GM12801 (cell line): ENCODE results near the gene SLC36A4.

Experiments used
- CTCF ChIP-seq: IDR thresholded peaks from one replicate; pipeline ENCODE4 v1.5.1; 2011; ENCODE audit warnings: control low read depth; ENCODE audit not compliant: insufficient read length; ENCODE audit errors: extremely low read depth

Gene SLC36A4

DNA sequence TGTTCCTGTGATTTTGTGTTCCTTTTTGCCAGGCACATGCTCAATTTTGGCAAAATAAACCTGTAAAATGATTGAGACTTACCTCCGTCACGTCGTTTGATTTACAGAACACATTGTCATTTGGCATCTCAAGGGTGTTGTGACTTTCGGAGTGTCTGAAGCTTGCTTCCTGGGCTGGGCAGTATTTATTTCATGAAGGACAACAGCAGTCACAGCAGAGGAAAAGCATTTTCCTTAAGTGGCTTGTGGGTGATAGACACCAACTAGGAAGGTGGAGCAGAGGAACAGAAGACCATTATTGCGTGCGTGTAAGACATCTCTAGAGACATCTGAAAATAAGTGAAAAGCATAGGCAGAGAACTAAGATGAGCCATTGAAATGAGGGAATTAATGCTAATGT is 80.2 kb downstream of the SLC36A4 start:
- no peak for TF ChIP-seq CTCF

DNA sequence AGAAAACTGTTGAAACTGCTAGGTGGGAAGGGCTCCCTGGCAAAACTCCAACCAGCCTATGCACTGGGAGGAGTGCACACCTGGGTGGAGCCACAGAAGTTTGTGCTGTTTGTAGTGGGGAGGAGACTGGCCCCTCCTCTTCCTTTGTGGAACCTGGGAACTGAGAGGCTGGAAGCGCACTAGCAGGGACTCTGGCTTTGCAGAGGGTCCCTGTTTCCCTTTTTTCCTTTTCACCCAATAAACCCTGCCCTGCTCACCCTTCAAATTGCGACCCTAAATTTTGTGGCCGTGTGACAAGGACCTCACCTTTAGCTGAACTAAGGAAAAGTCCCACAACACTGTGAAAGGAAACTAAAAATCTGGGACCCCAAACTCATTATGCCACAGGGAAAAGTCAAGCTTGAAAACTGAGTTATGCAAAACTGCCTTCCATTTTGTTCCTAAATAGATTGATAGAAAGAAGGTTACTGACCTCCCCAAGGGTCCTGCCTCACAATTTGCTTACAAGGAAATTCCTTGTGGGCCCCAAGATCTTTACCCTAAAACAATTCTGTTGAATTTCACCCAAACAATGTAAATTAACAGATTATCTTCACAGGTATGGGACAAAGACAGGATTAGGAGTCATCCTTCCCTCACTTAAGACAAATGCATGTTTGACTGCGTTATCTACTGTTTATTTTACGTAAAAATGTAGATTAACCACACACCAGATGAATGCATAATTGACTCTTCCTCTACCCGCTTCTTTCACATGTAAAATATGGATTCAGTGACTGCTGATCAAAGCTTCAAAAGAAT is 81.0 kb downstream of the SLC36A4 start:
- no peak for TF ChIP-seq CTCF

GRCh38 chr11:93114304-93114703 is 83.5 kb downstream of the SLC36A4 start:
- TF ChIP-seq CTCF = no peak

DNA sequence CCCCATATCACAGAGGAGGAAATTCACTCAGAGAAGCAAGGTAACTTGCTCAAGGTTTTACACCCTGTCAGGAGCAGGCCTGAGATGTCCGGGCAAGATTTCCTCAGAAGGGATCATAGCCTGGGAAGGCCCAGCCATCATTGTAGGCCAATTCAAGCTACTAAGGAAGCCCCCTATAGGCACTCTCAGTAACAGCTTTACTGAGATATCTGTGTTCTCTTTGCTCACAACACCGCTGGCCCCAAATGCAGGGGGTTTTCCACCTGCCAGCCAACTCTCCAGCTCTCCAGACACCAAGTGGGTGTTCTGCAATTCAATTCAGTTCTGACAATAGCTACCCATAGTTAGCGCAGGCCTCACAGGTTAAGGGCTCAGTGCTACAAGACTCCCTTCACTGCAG is 84.0 kb downstream of the SLC36A4 start:
- TF ChIP-seq CTCF = no peak

DNA sequence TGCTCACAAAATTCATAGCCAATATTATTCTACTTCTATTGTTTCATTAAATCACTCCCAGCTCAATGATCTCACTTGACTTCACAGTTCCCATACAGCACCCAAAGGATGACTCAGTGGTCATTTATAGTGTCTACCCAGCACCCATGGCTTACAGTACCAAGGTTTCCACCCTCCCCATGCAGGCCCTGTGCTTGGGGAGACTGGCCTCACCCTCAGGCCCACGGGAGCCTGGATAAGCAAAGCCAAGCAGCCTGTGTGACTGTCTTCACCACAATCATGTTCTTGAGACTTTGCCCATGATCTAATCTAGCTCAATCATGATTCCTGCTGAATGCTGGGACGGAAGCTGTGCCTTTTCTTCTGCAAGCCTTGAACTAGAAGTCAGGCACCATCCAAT is 97.6 kb downstream of the SLC36A4 start:
- TF ChIP-seq CTCF = no peak

- TF ChIP-seq CTCF = no peak
These were observed 98.0 kb downstream of the SLC36A4 start for GRCh38 chr11:93099806-93100205.
